Prostate gland (tissue), 2 donors: ENCODE results near the gene NCOA6.

ENCODE experiments used
- CTCF ChIP-seq, 4 experiments: fragments of 200-600 bp in 2 of 4; fragments of 450-650 bp in 2 of 4; sonication (generic) in 2 of 4; IDR thresholded peaks; 1 replicate in 3 of 4; 2 replicates in 1 of 4; pipeline ENCODE4 v1.5.1; 2016 to 2019; ENCODE audit warnings: antibody characterized with exemption in 4 of 4, mild to moderate bottlenecking in 2 of 4, moderate library complexity in 2 of 4
- POLR2AphosphoS5 ChIP-seq: sonication (generic); formaldehyde crosslinking; IDR thresholded peaks from one replicate; pipeline ENCODE4 v1.6.1; 2017; ENCODE audit warnings: antibody characterized with exemption

- TF ChIP-seq CTCF (IDR thresholded peaks at IDR 0.05) = no peak
- TF ChIP-seq POLR2AphosphoS5 = no peak
Measured at GRCh38 chr20:34798328-34798727, 27.1 kb downstream of the NCOA6 start.
